ENCODE data around the gene SPRR1B. TPM values are rescaled to one million over a fixed set of nuclear protein-coding genes. Genes with fewer than 3 reads are reported as not detected.

Gene SPRR1B
- total RNA-seq, 1 experiment from 2014 or later: not detected

DNA sequence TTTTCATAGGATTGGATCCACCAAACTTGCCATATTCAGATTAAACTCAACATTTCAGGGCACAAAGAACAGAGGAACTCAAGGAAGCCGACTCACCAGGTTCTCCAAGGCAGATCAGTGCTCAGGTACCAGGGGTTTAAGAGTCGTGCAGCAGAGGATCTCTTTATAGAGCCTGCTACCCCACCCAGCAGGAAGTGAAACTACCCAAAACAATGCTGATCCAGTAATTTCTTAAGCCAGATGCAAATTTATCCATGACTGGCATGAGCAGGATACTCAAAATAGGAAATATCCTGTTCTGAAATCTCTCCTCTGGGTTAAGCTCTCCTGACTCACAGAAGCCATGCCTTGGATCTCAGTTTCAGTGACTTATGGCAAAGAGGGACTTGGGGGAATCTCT, 26.4 kb downstream of the SPRR1B start, which contains the start of gene SPRR2A:
TSS of gene SPRR2A (minus strand) at position 138 of the 400 bp plus-strand sequence. CDS start 777 bp downstream, outside the sequence.
- H3K4me2 ChIP-seq (ENCODE audit: low read length): no peak within 1 kb of the TSS
- CTCF ChIA-PET: no interaction called here
- H3K36me3 ChIP-seq (ENCODE audit: low read depth, low read length): no peaks in the 10 kb centered on the region
- no peaks in the 10 kb centered on the region for H3K4me1 ChIP-seq (ENCODE audit: insufficient read depth, low read length)
- no peak within 1 kb of the TSS for H3K4me3 ChIP-seq (ENCODE audit: low read length)
- peaks cover 71% of the 10 kb centered on the region for H3K27me3 ChIP-seq (ENCODE audit: low read length)
- no peak for TF ChIP-seq EZH2phosphoT487 (IDR thresholded peaks at IDR 0.05; ENCODE audit: borderline replicate concordance, low read length)
- no peak for TF ChIP-seq EZH2 (IDR thresholded peaks at IDR 0.05; ENCODE audit: low read length, unreplicated experiment)
- TF ChIP-seq, protein P1, sequence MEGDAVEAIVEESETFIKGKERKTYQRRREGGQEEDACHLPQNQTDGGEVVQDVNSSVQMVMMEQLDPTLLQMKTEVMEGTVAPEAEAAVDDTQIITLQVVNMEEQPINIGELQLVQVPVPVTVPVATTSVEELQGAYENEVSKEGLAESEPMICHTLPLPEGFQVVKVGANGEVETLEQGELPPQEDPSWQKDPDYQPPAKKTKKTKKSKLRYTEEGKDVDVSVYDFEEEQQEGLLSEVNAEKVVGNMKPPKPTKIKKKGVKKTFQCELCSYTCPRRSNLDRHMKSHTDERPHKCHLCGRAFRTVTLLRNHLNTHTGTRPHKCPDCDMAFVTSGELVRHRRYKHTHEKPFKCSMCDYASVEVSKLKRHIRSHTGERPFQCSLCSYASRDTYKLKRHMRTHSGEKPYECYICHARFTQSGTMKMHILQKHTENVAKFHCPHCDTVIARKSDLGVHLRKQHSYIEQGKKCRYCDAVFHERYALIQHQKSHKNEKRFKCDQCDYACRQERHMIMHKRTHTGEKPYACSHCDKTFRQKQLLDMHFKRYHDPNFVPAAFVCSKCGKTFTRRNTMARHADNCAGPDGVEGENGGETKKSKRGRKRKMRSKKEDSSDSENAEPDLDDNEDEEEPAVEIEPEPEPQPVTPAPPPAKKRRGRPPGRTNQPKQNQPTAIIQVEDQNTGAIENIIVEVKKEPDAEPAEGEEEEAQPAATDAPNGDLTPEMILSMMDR (conservative IDR thresholded peaks at IDR 0.05; ENCODE audit: low read depth, low read length): no peak
- no peaks in the 10 kb centered on the region for H3K9me2 ChIP-seq (replicated peaks; ENCODE audit: low read length)
- no peak within 1 kb of the TSS for H3K9ac ChIP-seq (ENCODE audit: low read length)
- H3F3A ChIP-seq (ENCODE audit: low read length, unreplicated experiment): no peaks in the 10 kb centered on the region
- no peaks in the 10 kb centered on the region for H3K79me2 ChIP-seq (ENCODE audit: low read length)
- no peak for DNase-seq
- POLR2A ChIA-PET (ENCODE audit: unreplicated experiment): no interaction called here
- BruUV-seq (replicated peaks): no TSS peak
- no peaks in the 10 kb centered on the region for H3K9me3 ChIP-seq (ENCODE audit: low read length)
- no peak within 1 kb of the TSS for H2AFZ ChIP-seq (ENCODE audit: low read length)
- intact Hi-C loops (cut with micrococcal nuclease): no loop called here
- ATAC-seq: no peak
- H3K27ac ChIP-seq (ENCODE audit: low read length): no peak within 1 kb of the TSS
- no peaks in the 10 kb centered on the region for H4K20me1 ChIP-seq (ENCODE audit: low read length)

- no peaks in the 10 kb centered on the region for H3F3A ChIP-seq (ENCODE audit: low read length, unreplicated experiment)
- H3K4me3 ChIP-seq (ENCODE audit: low read length): no peak overlapping the region
- H3K9me3 ChIP-seq (ENCODE audit: low read length): no peaks in the 10 kb centered on the region
- CTCF ChIA-PET: no interaction called here
- no peaks in the 10 kb centered on the region for H3K9me2 ChIP-seq (replicated peaks; ENCODE audit: low read length)
- no peaks in the 10 kb centered on the region for H4K20me1 ChIP-seq (ENCODE audit: low read length)
- H3K27me3 ChIP-seq (ENCODE audit: low read length): peaks cover 74% of the 10 kb centered on the region
- TF ChIP-seq EZH2phosphoT487 (IDR thresholded peaks at IDR 0.05; ENCODE audit: borderline replicate concordance, low read length) (no peak), EZH2 (IDR thresholded peaks at IDR 0.05; ENCODE audit: low read length, unreplicated experiment) (no peak)
- TF ChIP-seq, protein P1 (conservative IDR thresholded peaks at IDR 0.05; ENCODE audit: low read depth, low read length): no peak; the same call in 1 of the 2 replicates
- H3K4me2 ChIP-seq (ENCODE audit: low read length): no peak overlapping the region
- no peak overlapping the region for H3K27ac ChIP-seq (ENCODE audit: low read length)
- H3K36me3 ChIP-seq (ENCODE audit: low read depth, low read length): no peaks in the 10 kb centered on the region
- no TSS peak for BruUV-seq (replicated peaks)
- H3K9ac ChIP-seq (ENCODE audit: low read length): no peak overlapping the region
- POLR2A ChIA-PET (ENCODE audit: unreplicated experiment): no interaction called here
- DNase-seq: peak; percentile 14
- no peaks in the 10 kb centered on the region for H3K4me1 ChIP-seq (ENCODE audit: insufficient read depth, low read length)
- ATAC-seq: no peak
- no peaks in the 10 kb centered on the region for H3K79me2 ChIP-seq (ENCODE audit: low read length)
- H2AFZ ChIP-seq (ENCODE audit: low read length): no peak overlapping the region
- intact Hi-C loops (cut with micrococcal nuclease): no loop called here
These were observed 27.2 kb downstream of the SPRR1B start for GRCh38 chr1:153058154-153058553.

DNA sequence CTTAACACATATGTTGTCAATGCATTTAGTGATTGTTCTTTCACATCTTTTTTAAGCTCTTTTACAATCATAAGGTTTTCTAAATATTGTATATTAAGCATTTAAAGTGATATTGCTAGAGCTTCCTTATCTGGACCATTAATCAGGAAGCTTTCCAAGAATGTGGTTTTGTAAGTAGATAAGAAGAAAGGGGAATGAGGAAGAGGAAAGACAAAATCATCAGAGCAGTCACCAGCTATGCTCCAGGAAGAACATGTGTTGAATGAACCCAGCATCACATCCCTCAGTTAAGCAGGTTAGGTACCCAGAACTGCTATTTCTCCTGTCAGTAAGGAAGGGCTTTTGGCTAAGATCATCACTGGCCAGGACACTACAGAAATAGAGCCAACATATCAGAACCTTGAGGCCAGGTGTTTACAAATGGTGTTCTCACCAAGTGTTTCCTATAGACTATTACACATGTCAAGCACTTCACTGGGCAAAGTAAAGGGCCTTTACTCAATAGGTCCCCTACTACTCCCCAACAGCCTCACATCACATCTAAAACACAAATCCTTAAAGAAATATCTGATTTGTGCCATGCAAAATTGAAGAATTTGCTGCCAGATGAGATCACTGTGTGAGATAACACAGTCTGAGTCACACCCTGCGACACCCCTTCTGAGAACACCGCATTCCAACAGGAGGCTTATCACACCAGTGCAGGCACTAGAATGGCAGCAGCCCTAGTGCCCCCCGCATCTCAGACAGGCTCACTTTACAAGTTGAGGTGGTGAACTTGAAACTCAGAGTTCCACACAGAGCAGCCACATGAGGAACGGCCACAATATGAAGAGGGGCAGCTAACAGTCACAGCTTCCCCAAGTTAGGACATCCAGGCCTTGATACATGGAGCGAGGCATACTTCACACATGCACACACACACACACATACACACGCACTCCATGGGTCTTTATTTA, 28.1 kb downstream of the SPRR1B start:
- BruUV-seq (replicated peaks): no TSS peak
- H3K4me2 ChIP-seq (ENCODE audit: low read length): no peak overlapping the region
- H2AFZ ChIP-seq (ENCODE audit: low read length): no peak overlapping the region
- no peaks in the 10 kb centered on the region for H3K4me1 ChIP-seq (ENCODE audit: insufficient read depth, low read length)
- no peaks in the 10 kb centered on the region for H3F3A ChIP-seq (ENCODE audit: low read length, unreplicated experiment)
- no peaks in the 10 kb centered on the region for H3K36me3 ChIP-seq (ENCODE audit: low read depth, low read length)
- POLR2A ChIA-PET (ENCODE audit: unreplicated experiment): no interaction called here
- no peaks in the 10 kb centered on the region for H4K20me1 ChIP-seq (ENCODE audit: low read length)
- H3K27me3 ChIP-seq (ENCODE audit: low read length): peaks cover 76% of the 10 kb centered on the region
- H3K27ac ChIP-seq (ENCODE audit: low read length): no peak overlapping the region
- TF ChIP-seq EZH2 (IDR thresholded peaks at IDR 0.05; ENCODE audit: low read length, unreplicated experiment): no peak
- TF ChIP-seq, protein P1 (conservative IDR thresholded peaks at IDR 0.05; ENCODE audit: low read depth, low read length): no peak
- TF ChIP-seq EZH2phosphoT487 (IDR thresholded peaks at IDR 0.05; ENCODE audit: borderline replicate concordance, low read length): no peak
- H3K4me3 ChIP-seq (ENCODE audit: low read length): no peak overlapping the region
- H3K9me2 ChIP-seq (replicated peaks; ENCODE audit: low read length): no peaks in the 10 kb centered on the region
- no peaks in the 10 kb centered on the region for H3K79me2 ChIP-seq (ENCODE audit: low read length)
- ATAC-seq (no peak), DNase-seq (no peak)
- H3K9me3 ChIP-seq (ENCODE audit: low read length): no peaks in the 10 kb centered on the region
- CTCF ChIA-PET: no interaction called here
- intact Hi-C loops (cut with micrococcal nuclease): no loop called here
- H3K9ac ChIP-seq (ENCODE audit: low read length): no peak overlapping the region

All from PC-3 (cell line).